Body of pancreas (tissue), 4 donors: Measurements from ENCODE around the gene WNT9B.

Source experiments
- CTCF ChIP-seq, 7 experiments: fragments of 450-650 bp in 4 of 7; fragments of 200-600 bp in 3 of 7; sonication (generic) in 3 of 7; IDR thresholded peaks; one replicate each; pipeline ENCODE4 v1.5.1; 2016 to 2019; ENCODE audit warnings: antibody characterized with exemption in 7 of 7
- POLR2A ChIP-seq, 3 donors: fragments of 450-650 bp; IDR thresholded peaks; one replicate each; pipeline ENCODE4 v1.6.1; 2016; ENCODE audit warnings: antibody characterized with exemption in 3 of 3, mild to moderate bottlenecking in 2 of 3

GRCh38 chr17:46868689-46869187 lies 17.4 kb downstream of the WNT9B start:
- TF ChIP-seq CTCF (IDR thresholded peaks at IDR 0.05) (no peak), POLR2A (IDR thresholded peaks at IDR 0.05) (no peak)
